T-helper 1 cell treated with Interleukin-12 subunit alpha and Interleukin-12 subunit beta and Interleukin-4 antibody, amounts not matched to agents 30 μg/mL and 1 μg/mL, for 36 hours (primary cell): ENCODE measurements around the gene FAIM2.

ENCODE experiments used
- H3K27ac Mint-ChIP-seq: one replicate; pipeline ENCODE4 v1.8.0; 2021; ENCODE audit warnings: mild to moderate bottlenecking, mixed read lengths
- H3K27me3 Mint-ChIP-seq: one replicate; pipeline ENCODE4 v1.8.0; 2021; ENCODE audit warnings: low read depth, mixed read lengths
- H3K36me3 Mint-ChIP-seq: one replicate; pipeline ENCODE4 v1.8.0; 2021; ENCODE audit warnings: low read depth, mixed read lengths
- H3K4me1 Mint-ChIP-seq: one replicate; pipeline ENCODE4 v1.8.0; 2021; ENCODE audit warnings: low read depth, mixed read lengths
- H3K4me3 Mint-ChIP-seq: one replicate; pipeline ENCODE4 v1.8.0; 2021; ENCODE audit warnings: mild to moderate bottlenecking, moderate library complexity, mixed read lengths
- H3K9me3 Mint-ChIP-seq: one replicate; pipeline ENCODE4 v1.8.0; 2021; ENCODE audit warnings: mixed read lengths

FAIM2 gene

DNA sequence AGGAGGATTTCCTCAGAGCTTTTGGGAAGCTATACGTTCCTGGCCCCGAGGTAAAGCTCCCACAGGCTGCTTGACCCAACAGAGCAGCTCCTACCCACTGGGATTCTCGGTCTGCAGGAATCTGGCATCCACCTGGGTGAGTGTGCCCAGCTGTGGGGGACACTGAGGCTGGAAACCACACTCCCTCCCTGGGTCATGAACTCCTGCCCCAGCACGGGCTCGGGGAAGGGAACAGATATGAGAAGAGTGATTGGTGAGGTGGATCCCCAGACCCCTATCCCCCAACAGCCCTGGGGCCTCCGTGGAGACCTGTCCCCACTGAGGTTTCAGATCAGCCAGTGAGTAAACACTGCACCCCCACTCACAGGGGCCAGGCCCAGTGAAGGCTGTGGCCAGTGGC, 3.3 kb downstream of the FAIM2 start:
- Mint-ChIP-seq H3K9me3 (no peaks in the 10 kb centered on the region), H3K4me1 (peaks cover 7% of the 10 kb centered on the region), H3K27me3 (peaks cover 20% of the 10 kb centered on the region), H3K4me3 (no peak overlapping the region), H3K27ac (no peak overlapping the region), H3K36me3 (no peaks in the 10 kb centered on the region)

DNA sequence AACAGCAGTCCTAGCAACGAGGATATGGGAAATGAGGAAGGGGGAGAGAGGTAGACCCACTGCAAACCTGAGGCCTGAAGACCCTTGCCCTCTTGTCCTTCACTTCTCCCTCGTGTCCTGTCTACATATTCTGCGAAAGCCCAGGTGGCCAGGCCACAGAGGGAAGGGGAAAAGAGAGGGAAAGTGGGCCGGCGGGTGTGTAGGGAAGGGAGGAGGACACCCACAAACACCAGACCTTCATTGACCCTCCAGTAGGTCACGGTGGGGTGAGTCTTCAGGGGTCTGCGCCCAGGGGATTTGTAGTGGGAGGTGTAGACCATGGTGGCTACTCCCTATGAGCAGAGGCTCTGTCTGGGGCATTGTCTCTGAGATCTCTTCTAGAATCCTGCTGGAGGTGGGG, 3.8 kb downstream of the FAIM2 start:
- Mint-ChIP-seq H3K36me3 (no peaks in the 10 kb centered on the region), H3K27me3 (peaks cover 18% of the 10 kb centered on the region), H3K9me3 (no peaks in the 10 kb centered on the region), H3K27ac (no peak overlapping the region), H3K4me1 (peaks cover 7% of the 10 kb centered on the region), H3K4me3 (no peak overlapping the region)

- no peaks in the 10 kb centered on the region for H3K9me3 Mint-ChIP-seq
- no peak overlapping the region for H3K27ac Mint-ChIP-seq
- H3K4me1 Mint-ChIP-seq: peaks cover 3% of the 10 kb centered on the region
- peaks cover 15% of the 10 kb centered on the region for H3K27me3 Mint-ChIP-seq
- no peak overlapping the region for H3K4me3 Mint-ChIP-seq
- H3K36me3 Mint-ChIP-seq: no peaks in the 10 kb centered on the region
Measured at GRCh38 chr12:49899286-49899843, 4.3 kb downstream of the FAIM2 start.

GRCh38 chr12:49897276-49897675, 6.4 kb downstream of the FAIM2 start:
- Mint-ChIP-seq H3K4me3 (no peak overlapping the region), H3K4me1 (no peaks in the 10 kb centered on the region), H3K36me3 (no peaks in the 10 kb centered on the region), H3K27me3 (peaks cover 16% of the 10 kb centered on the region), H3K9me3 (no peaks in the 10 kb centered on the region), H3K27ac (no peak overlapping the region)

- Mint-ChIP-seq H3K4me1 (no peaks in the 10 kb centered on the region), H3K27me3 (peaks cover 16% of the 10 kb centered on the region), H3K9me3 (no peaks in the 10 kb centered on the region), H3K4me3 (no peak overlapping the region), H3K27ac (no peak overlapping the region), H3K36me3 (no peaks in the 10 kb centered on the region)
Measured at GRCh38 chr12:49895773-49896172, 7.9 kb downstream of the FAIM2 start.

DNA sequence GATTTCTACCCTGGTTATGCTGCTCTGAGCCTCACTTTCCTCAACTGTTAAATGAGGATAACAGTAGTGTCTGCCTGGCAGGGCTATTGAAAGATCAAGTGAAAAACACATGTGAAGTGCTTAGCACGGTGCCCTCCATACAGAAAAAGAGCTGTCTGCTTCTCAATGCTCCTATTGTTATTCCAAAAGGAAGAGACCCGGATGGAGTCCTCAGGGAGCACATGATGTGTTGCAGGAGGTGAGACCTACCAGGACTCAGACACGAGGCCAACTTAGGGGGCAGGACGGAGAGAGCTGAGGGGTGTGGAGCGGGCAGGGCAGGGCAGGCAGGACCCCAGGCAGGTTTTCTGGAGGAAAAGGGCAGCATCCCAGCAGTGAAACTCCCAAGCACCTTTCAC, 8.9 kb downstream of the FAIM2 start:
- Mint-ChIP-seq H3K9me3 (no peaks in the 10 kb centered on the region), H3K27me3 (peaks cover 16% of the 10 kb centered on the region), H3K36me3 (no peaks in the 10 kb centered on the region), H3K4me1 (no peaks in the 10 kb centered on the region), H3K27ac (no peak overlapping the region), H3K4me3 (no peak overlapping the region)

GRCh38 chr12:49893753-49894750, 9.6 kb downstream of the FAIM2 start:
- no peak overlapping the region for H3K4me3 Mint-ChIP-seq
- H3K27ac Mint-ChIP-seq: no peak overlapping the region
- no peaks in the 10 kb centered on the region for H3K4me1 Mint-ChIP-seq
- no peaks in the 10 kb centered on the region for H3K9me3 Mint-ChIP-seq
- H3K36me3 Mint-ChIP-seq: no peaks in the 10 kb centered on the region
- H3K27me3 Mint-ChIP-seq: peaks cover 12% of the 10 kb centered on the region

DNA sequence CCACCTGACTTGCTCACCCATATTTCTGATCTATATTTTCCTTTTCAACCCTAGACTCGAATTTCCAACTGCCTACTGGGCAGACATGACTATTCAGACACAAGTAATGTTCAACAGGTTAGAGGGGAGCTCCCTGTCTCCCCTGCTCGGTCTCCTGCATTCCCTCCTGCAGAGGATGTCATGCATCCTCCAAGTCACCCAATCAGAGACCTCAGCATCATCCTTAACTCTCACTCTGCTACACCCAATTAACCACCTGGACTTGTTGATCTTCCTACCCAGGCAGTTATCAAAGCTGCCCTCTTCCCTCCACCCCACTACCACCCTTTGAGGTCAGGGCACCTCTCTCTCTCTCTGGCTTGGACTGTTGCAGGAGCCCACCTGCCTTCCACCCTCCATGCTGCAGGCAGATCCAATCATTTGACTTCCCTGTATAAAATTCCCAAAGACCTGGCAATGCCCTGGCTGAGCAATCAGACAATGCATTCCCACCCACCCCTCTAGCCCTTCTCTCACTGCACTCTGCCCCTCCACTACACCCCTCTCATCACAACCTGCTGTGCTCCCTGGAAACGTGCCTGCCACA, 10.9 kb downstream of the FAIM2 start:
- Mint-ChIP-seq H3K9me3 (no peaks in the 10 kb centered on the region), H3K4me1 (no peaks in the 10 kb centered on the region), H3K27ac (no peak overlapping the region), H3K4me3 (no peak overlapping the region), H3K36me3 (no peaks in the 10 kb centered on the region), H3K27me3 (peaks cover 9% of the 10 kb centered on the region)

DNA sequence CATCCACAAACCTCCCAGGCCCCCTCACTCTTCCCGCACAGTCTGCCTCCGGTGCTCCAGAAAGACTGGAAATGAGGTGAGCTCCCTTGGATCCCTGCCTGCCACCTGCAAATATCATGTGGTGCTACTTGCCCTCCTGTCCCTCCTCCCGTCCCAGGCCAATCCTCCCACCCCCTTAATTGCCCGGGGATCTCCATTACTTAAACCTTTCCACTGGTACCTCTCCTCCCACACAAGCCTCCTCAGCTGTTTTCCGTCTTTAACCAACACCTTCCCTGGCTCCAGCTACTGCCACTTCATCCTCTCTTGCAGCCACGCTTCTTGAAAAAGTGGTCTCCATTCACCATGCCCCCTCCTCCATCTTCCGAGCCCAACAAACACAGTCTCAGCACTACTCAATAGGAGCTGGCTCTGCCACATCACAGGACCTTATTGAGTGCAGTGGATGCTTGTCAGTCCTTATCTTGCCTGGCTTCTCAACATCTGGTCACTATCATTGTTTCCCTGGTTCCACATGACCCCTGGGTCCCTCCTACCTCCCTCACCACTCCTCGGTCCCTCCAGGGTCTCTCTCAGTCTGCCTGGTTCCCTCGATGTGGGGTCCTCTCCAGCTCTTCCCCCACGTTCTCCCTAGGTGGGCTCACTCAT, 11.5 kb downstream of the FAIM2 start:
- Mint-ChIP-seq H3K27ac (no peak overlapping the region), H3K9me3 (no peaks in the 10 kb centered on the region), H3K4me1 (no peaks in the 10 kb centered on the region), H3K4me3 (no peak overlapping the region), H3K27me3 (peaks cover 9% of the 10 kb centered on the region), H3K36me3 (no peaks in the 10 kb centered on the region)

GRCh38 chr12:49891476-49891875, 12.2 kb downstream of the FAIM2 start:
- no peaks in the 10 kb centered on the region for H3K4me1 Mint-ChIP-seq
- peaks cover 9% of the 10 kb centered on the region for H3K27me3 Mint-ChIP-seq
- H3K36me3 Mint-ChIP-seq: no peaks in the 10 kb centered on the region
- no peaks in the 10 kb centered on the region for H3K9me3 Mint-ChIP-seq
- H3K4me3 Mint-ChIP-seq: no peak overlapping the region
- no peak overlapping the region for H3K27ac Mint-ChIP-seq

DNA sequence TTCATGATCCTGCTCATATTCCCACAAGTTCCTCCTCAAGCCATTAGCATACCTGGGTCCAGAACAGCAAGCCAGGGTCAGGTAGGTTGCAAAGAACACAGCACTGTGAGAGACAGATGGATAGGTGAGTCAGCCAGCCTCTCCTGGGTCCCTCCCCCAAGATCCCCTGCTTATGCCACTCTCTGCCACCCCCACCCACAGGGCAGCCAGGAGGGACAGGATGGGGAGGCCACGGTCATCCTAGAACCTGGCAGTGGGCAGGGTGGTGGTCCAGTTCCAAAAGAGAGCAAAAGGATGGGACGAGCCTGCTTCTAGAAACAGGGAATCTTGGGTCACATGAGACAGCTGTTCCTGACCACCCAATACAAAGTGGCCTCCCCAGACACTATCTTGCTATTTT, 12.7 kb downstream of the FAIM2 start:
- no peak overlapping the region for H3K4me3 Mint-ChIP-seq
- H3K27me3 Mint-ChIP-seq: peaks cover 9% of the 10 kb centered on the region
- H3K27ac Mint-ChIP-seq: no peak overlapping the region
- no peaks in the 10 kb centered on the region for H3K36me3 Mint-ChIP-seq
- H3K4me1 Mint-ChIP-seq: no peaks in the 10 kb centered on the region
- H3K9me3 Mint-ChIP-seq: no peaks in the 10 kb centered on the region

GRCh38 chr12:49890096-49890461, 13.6 kb downstream of the FAIM2 start:
- Mint-ChIP-seq H3K36me3 (no peaks in the 10 kb centered on the region), H3K4me1 (no peaks in the 10 kb centered on the region), H3K27ac (no peak overlapping the region), H3K27me3 (peaks cover 9% of the 10 kb centered on the region), H3K9me3 (no peaks in the 10 kb centered on the region), H3K4me3 (no peak overlapping the region)

GRCh38 chr12:49889361-49890095, 14.2 kb downstream of the FAIM2 start:
- Mint-ChIP-seq H3K27me3 (peaks cover 9% of the 10 kb centered on the region), H3K27ac (no peak overlapping the region), H3K4me1 (no peaks in the 10 kb centered on the region), H3K36me3 (no peaks in the 10 kb centered on the region), H3K9me3 (no peaks in the 10 kb centered on the region), H3K4me3 (no peak overlapping the region)

DNA sequence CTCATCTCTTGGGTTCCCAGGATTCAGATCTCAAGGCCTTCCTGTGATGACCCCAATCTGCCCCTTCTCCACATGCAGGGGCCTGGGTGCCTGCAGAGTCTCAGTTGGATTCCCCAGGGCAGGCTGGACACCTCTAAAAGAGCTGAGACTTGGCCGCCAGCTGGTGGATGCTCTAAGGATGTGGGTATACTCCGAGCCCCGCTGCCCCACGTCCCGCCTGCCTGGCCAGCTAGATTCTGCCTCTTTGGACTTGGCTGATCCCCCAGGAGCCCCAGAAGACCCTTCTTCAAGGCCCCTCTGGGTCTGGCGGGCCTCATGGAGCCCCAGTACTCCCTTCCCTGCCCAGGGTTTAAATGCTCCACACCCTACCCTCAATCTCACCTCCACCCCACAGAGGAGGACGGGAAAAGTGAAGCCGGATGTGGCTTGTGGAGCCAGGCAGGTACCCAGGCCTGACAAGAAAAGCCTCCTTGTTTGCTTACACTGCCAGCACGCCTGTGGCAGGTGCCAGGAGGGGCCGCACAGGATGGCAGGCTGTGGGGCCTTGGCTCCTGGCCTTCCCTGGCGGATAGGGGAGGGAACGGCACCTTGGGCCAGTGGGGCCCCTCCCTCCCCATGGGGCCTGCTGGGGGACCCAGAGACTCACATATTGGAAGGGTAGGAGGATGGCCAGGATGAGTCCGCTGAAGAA, 15.1 kb downstream of the FAIM2 start:
- Mint-ChIP-seq H3K9me3 (no peaks in the 10 kb centered on the region), H3K4me3 (no peak overlapping the region), H3K4me1 (no peaks in the 10 kb centered on the region), H3K36me3 (no peaks in the 10 kb centered on the region), H3K27me3 (peaks cover 10% of the 10 kb centered on the region), H3K27ac (no peak overlapping the region)
